Tibial artery (tissue), 4 donors: ENCODE data around the gene STIP1.

Experiments
- DNase-seq, 2 donors: peaks; one replicate each; pipeline ENCODE4 v3.0.0-alpha.2; 2019
- H3K27ac ChIP-seq, 2 donors: fragments of 200-600 bp; sonication (generic) in 1 of 2; 1 replicate in 1 of 2; 2 replicates in 1 of 2; pipeline ENCODE4 v1.5.1; 2018 to 2019; ENCODE audit warnings: mild to moderate bottlenecking in 1 of 2
- H3K27me3 ChIP-seq, 2 donors: fragments of 200-600 bp; sonication (generic) in 1 of 2; one replicate each; pipeline versions ENCODE4 v1.5.1 to v1.6.0; 2016 to 2019
- H3K36me3 ChIP-seq, 3 donors: fragments of 200-600 bp; sonication (generic) in 2 of 3; one replicate each; pipeline ENCODE4 v1.5.1; 2016 to 2019; ENCODE audit warnings: mild to moderate bottlenecking in 2 of 3
- H3K4me1 ChIP-seq, 4 donors: fragments of 200-600 bp; sonication (generic) in 2 of 4; 1 replicate in 3 of 4; 2 replicates in 1 of 4; pipeline ENCODE4 v1.5.1; 2016 to 2019
- H3K4me3 ChIP-seq, 2 donors: fragments of 200-600 bp; sonication (generic) in 1 of 2; 1 replicate in 1 of 2; 2 replicates in 1 of 2; pipeline ENCODE4 v1.5.1; 2018 to 2019; ENCODE audit warnings: mild to moderate bottlenecking in 2 of 2
- H3K9me3 ChIP-seq, 3 donors: fragments of 200-600 bp; sonication (generic) in 1 of 3; one replicate each; pipeline ENCODE4 v1.5.1; 2016 to 2019
- CTCF ChIP-seq, 2 experiments: fragments of 200-600 bp in 1 of 2; fragments of 450-650 bp in 1 of 2; IDR thresholded peaks; one replicate each; pipeline ENCODE4 v1.5.1; 2017 to 2019; ENCODE audit warnings: antibody characterized with exemption in 2 of 2, mild to moderate bottlenecking in 1 of 2, moderate library complexity in 1 of 2
- intact Hi-C: fragments of 100-400 bp; cut with DNase I; formaldehyde crosslinking; loops from one replicate; pipeline ENCODE4 v1.15.0; 2023; ENCODE audit warnings: low total_unique reads

The STIP1 gene

GRCh38 chr11:64164392-64165312 lies 21.3 kb upstream of the STIP1 start:
- H3K27ac ChIP-seq = peak overlapping the region; percentile 63 to 75

GRCh38 chr11:64165481-64165841 lies 20.5 kb upstream of the STIP1 start:
- no peak for DNase-seq
- no peaks in the 10 kb centered on the region for H3K27me3 ChIP-seq
- TF ChIP-seq CTCF (IDR thresholded peaks at IDR 0.05) = no peak
- H3K9me3 ChIP-seq = no peaks in the 10 kb centered on the region
- no peaks in the 10 kb centered on the region for H3K36me3 ChIP-seq
- peak overlapping the region; percentile 63 to 75 for H3K27ac ChIP-seq
- H3K4me1 ChIP-seq = peaks cover 0 to 26% (median 16%) of the 10 kb centered on the region in 4 donors
- intact Hi-C loops = no loop called here
- H3K4me3 ChIP-seq = peak overlapping the region; percentile 59 to 62

More at GRCh38 chr11:64164392-64165312, 21.3 kb upstream of the STIP1 start:
- intact Hi-C loops = no loop called here
- Histone ChIP-seq H3K4me1 (peaks cover 0 to 26% (median 16%) of the 10 kb centered on the region in 4 donors), H3K9me3 (no peaks in the 10 kb centered on the region), H3K4me3 (peak overlapping the region; percentile 59 to 62), H3K36me3 (no peaks in the 10 kb centered on the region), H3K27me3 (no peaks in the 10 kb centered on the region)
- TF ChIP-seq CTCF (IDR thresholded peaks at IDR 0.05) = no peak
- DNase-seq = no peak

- H3K27me3 ChIP-seq = no peaks in the 10 kb centered on the region
- intact Hi-C loops = no loop called here
- peaks cover 0 to 26% (median 16%) of the 10 kb centered on the region in 4 donors for H3K4me1 ChIP-seq
- no peaks in the 10 kb centered on the region for H3K9me3 ChIP-seq
- peak within 1 kb of the TSS; percentile 59 to 62 for H3K4me3 ChIP-seq
- no peaks in the 10 kb centered on the region for H3K36me3 ChIP-seq
- H3K27ac ChIP-seq = peak within 1 kb of the TSS; percentile 63 to 75
- TF ChIP-seq CTCF (IDR thresholded peaks at IDR 0.05) = no peak
- peak; percentile 88 to 92 for DNase-seq
Measured at GRCh38 chr11:64165842-64166635, 19.9 kb upstream of the STIP1 start, which contains the start of gene MACROD1. MACROD1 (minus strand) TSS chr11:64166113; CDS start chr11:64165994, 119 bp downstream.

GRCh38 chr11:64170419-64170818 lies 15.6 kb upstream of the STIP1 start:
- H3K9me3 ChIP-seq = no peaks in the 10 kb centered on the region
- H3K4me1 ChIP-seq = peaks cover 0 to 13% (median 6%) of the 10 kb centered on the region in 4 donors
- TF ChIP-seq CTCF (IDR thresholded peaks at IDR 0.05) = no peak
- DNase-seq = no peak
- H3K27me3 ChIP-seq = no peaks in the 10 kb centered on the region
- intact Hi-C loops = no loop called here
- no peak overlapping the region for H3K27ac ChIP-seq
- H3K36me3 ChIP-seq = no peaks in the 10 kb centered on the region
- no peak overlapping the region for H3K4me3 ChIP-seq

GRCh38 chr11:64173616-64174355 lies 12.2 kb upstream of the STIP1 start:
- Histone ChIP-seq H3K27me3 (no peaks in the 10 kb centered on the region), H3K27ac (no peak overlapping the region), H3K4me1 (no peaks in the 10 kb centered on the region), H3K4me3 (no peak overlapping the region), H3K9me3 (no peaks in the 10 kb centered on the region), H3K36me3 (no peaks in the 10 kb centered on the region)
- intact Hi-C loops = no loop called here
- TF ChIP-seq CTCF (IDR thresholded peaks at IDR 0.05) = no peak
- DNase-seq = no peak
